GM13977 (cell line): ENCODE results near the gene ZC3H15.
"Not testable (repeated sequence)": the region's sequence is repeated elsewhere in the genome, so short reads cannot be mapped to it uniquely, and the experiment has no call there.

Experiments
- DNase-seq: peaks from one replicate; pipeline ENCODE4 v3.0.0; 2012; ENCODE audit warnings: low spot score
- CTCF ChIP-seq: IDR thresholded peaks from 2 replicates; pipeline ENCODE4 v1.5.1; 2012; ENCODE audit warnings: mild to moderate bottlenecking, control low read depth; ENCODE audit not compliant: insufficient read depth; ENCODE audit errors: extremely low read depth, missing control alignments
- in situ Hi-C: fragments of 300-500 bp; cut with MboI; formaldehyde crosslinking; loops from one replicate; pipeline ENCODE4 v1.12.0; 2022; ENCODE audit warnings: low sequenced_read_pairs, low pct_unique_long_range_greater_than_20kb, mixed read lengths, inconsistent platforms; ENCODE audit not compliant: unreplicated experiment

ZC3H15 gene

DNA sequence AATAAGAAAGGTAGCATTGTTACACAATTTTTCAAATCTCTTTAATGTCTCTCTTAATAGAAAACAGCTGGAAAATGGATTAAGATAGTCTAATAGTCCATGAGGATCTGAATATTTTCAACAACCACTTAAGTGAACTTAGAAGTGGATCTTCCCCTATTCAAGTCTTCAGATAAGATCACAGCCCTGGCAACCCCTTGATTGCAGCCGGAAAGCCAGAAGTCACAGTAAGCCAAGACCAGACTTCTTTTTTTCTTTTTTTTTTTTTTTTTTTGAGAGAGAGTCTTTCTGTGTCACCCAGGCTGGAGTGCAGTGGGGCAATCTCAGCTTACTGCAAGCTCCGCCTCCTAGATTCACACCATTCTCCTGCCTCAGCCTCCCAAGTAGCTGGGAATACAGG, 18.6 kb upstream of the ZC3H15 start:
- in situ Hi-C loops = loop anchor here (25.0 kb wide), 1 partner anchor 830 kb away; no protein-coding TSS in a partner anchor
- no peak for TF ChIP-seq CTCF
- DNase-seq = no peak

DNA sequence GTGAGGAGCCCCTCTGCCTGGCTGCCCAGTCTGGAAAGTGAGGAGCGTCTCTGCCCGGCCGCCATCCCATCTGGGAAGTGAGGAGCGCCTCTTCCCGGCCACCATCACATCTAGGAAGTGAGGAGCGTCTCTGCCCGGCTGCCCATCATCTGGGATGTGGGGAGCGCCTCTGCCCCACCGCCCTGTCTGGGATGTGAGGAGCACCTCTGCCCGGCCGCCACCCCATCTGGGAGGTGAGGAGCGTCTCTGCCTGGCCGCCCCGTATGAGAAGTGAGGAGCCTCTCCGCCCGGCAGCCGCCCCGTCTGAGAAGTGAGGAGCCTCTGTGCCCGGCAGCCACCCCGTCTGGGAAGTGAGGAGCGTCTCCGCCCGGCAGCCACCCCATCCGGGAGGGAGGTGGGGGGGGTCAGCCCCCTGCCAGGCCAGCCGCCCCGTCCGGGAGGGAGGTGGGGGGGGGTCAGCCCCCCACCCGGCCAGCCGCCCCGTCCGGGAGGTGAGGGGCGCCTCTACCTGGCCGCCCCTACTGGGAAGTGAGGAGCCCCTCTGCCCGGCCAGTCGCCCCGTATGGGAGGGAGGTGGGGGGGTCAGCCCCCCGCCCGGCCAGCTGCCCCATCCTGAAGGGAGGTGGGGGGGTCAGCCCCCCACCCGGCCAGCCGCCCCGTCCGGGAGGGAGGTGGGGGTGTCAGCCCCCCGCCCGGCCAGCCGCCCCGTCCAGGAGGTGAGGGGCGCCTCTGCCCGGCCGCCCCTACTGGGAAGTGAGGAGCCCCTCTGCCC, 13.2 kb upstream of the ZC3H15 start:
- in situ Hi-C loops = loop anchor here (25.0 kb wide), 1 partner anchor 836 kb away; no protein-coding TSS in a partner anchor
- not testable (repeated sequence) for DNase-seq

DNA sequence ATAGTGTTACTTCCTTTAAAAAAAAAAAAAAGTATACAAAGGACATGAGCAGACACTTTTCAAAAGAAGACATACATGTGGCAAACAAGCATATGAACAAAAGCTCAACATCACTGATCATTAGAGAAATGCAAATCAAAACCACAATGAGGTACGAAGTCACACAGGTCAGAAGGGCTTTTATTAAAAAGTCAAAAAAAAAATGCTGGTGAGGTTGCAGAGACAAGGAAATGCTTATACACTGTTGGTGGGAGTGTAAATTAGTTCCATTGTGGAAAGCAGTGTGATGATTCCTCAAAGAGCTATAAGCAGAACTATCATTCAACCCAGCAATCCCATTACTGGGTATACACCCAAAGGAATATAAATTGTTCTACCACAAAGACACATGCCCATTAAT, 11.8 kb upstream of the ZC3H15 start:
- in situ Hi-C loops = loop anchor here (25.0 kb wide), 1 partner anchor 837 kb away; no protein-coding TSS in a partner anchor
- not testable (repeated sequence) for DNase-seq

DNA sequence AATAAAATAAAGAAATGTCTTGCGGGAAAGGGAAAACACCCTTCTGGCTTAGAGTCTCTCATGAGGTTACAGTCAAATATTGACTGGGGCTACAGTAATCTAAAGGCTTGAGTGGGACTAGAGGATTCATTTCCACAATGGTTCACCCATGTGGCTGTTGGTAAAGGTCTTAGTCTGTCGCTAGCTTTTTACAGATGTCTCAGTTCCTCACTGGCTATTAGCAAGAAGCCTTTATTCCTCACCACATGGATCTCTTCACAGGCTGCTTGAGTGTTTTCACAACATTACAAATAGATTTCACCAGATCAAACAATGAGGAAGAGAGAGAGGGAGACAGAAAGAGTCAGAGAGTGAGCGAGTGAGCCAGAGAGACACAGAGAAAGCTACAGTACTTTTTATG, 8.3 kb upstream of the ZC3H15 start:
- DNase-seq = peak; percentile 20
- TF ChIP-seq CTCF = no peak
- in situ Hi-C loops = no loop called here

- DNase-seq = no peak
- in situ Hi-C loops = no loop called here
- TF ChIP-seq CTCF = no peak
Measured at GRCh38 chr2:186480991-186481390, 5.1 kb upstream of the ZC3H15 start.

DNA sequence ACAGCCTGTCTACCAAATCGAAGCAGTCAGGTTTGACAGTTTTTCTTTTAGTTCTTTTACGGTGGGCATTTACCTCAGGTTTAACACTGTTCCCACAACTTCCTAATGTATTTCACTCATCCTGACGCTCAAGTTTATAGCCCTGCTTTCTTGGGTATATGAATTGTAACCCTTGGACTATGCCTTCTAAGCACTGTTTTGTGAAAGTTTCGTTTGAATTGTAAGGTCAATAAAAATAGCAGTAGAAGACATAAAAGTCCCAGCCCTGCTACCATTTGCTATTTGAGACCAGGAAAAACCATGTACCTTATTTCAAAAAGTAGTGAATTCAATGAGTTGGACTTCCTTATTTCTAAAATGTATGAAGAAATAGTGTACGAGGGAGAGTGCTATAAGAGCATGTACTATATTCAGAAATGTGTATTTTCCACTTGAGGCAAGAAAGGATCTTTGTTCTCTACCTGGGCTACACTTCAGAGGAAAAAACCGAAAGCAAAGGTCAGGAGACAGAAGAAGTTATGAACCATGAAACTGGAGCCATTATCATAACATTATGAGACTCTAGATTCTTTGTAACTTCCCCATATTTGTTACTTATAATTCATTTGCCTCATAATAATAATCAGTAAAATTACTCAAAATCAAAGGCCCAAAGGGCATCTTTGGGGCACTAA, 1.9 kb upstream of the ZC3H15 start:
- no peak for DNase-seq
- in situ Hi-C loops = no loop called here
- no peak for TF ChIP-seq CTCF

- TF ChIP-seq CTCF = no peak
- no peak for DNase-seq
- in situ Hi-C loops = no loop called here
Measured at GRCh38 chr2:186485576-186485870, 537 bp upstream of the ZC3H15 start.
